BE2C (cell line): ENCODE data around the gene NOSIP.

Source experiments
- DNase-seq: peaks from one replicate; pipeline ENCODE4 v3.0.0-alpha.2; 2020
- H3K27me3 ChIP-seq: fragments of 250-450 bp; sonication (Bioruptor Pico); 2 replicates; pipeline ENCODE4 v1.5.1; 2020; ENCODE audit warnings: mild to moderate bottlenecking
- H3K36me3 ChIP-seq: fragments of 250-450 bp; sonication (Bioruptor Pico); 2 replicates; pipeline ENCODE4 v1.5.1; 2020; ENCODE audit warnings: mild to moderate bottlenecking
- H3K4me1 ChIP-seq: fragments of 250-450 bp; sonication (Bioruptor Pico); 2 replicates; pipeline ENCODE4 v1.5.1; 2020
- H3K4me3 ChIP-seq: 2 replicates; pipeline ENCODE4 v1.5.1; 2011; ENCODE audit warnings: low read depth, low read length
- H3K9me3 ChIP-seq: fragments of 250-450 bp; sonication (Bioruptor Pico); 2 replicates; pipeline ENCODE4 v1.5.1; 2020
- TF ChIP-seq, protein P1 (sequence below): IDR thresholded peaks from 2 replicates; pipeline ENCODE4 v1.5.1; 2012; ENCODE audit warnings: mild to moderate bottlenecking, low read depth, low read length

Gene NOSIP

GRCh38 chr19:49551531-49551930 lies 28.8 kb downstream of the NOSIP start:
- Histone ChIP-seq H3K4me3 (no peak overlapping the region), H3K9me3 (peaks cover 3% of the 10 kb centered on the region; the same call in 1 of the 2 replicates), H3K4me1 (no peaks in the 10 kb centered on the region), H3K27me3 (no peaks in the 10 kb centered on the region), H3K36me3 (peaks cover 8% of the 10 kb centered on the region)
- no peak for DNase-seq
- TF ChIP-seq, protein P1, sequence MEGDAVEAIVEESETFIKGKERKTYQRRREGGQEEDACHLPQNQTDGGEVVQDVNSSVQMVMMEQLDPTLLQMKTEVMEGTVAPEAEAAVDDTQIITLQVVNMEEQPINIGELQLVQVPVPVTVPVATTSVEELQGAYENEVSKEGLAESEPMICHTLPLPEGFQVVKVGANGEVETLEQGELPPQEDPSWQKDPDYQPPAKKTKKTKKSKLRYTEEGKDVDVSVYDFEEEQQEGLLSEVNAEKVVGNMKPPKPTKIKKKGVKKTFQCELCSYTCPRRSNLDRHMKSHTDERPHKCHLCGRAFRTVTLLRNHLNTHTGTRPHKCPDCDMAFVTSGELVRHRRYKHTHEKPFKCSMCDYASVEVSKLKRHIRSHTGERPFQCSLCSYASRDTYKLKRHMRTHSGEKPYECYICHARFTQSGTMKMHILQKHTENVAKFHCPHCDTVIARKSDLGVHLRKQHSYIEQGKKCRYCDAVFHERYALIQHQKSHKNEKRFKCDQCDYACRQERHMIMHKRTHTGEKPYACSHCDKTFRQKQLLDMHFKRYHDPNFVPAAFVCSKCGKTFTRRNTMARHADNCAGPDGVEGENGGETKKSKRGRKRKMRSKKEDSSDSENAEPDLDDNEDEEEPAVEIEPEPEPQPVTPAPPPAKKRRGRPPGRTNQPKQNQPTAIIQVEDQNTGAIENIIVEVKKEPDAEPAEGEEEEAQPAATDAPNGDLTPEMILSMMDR: no peak

DNA sequence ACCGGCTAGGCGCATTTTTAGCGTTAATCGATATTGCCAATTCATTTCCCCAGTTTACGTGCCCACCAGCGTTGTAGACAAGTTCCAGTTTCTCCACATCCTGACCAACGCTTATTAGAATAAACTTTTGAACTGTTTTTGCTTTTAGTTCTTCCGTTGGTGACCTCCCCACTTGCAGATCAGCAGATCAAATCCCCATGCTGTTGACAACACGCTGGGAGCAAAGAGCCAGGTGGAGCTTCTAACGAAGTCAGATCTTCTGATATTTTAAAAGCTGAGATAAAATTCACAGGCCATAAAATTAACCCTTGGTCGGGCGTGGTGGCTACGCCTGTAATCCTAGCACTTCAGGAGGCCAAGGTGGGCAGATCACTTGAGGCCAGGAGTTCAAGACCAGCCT lies 31.3 kb downstream of the NOSIP start:
- DNase-seq: no peak
- Histone ChIP-seq H3K9me3 (no peaks in the 10 kb centered on the region; the same call in 1 of the 2 replicates), H3K27me3 (no peaks in the 10 kb centered on the region), H3K36me3 (no peaks in the 10 kb centered on the region), H3K4me3 (no peak overlapping the region), H3K4me1 (no peaks in the 10 kb centered on the region)
- TF ChIP-seq, protein P1: no peak

DNA sequence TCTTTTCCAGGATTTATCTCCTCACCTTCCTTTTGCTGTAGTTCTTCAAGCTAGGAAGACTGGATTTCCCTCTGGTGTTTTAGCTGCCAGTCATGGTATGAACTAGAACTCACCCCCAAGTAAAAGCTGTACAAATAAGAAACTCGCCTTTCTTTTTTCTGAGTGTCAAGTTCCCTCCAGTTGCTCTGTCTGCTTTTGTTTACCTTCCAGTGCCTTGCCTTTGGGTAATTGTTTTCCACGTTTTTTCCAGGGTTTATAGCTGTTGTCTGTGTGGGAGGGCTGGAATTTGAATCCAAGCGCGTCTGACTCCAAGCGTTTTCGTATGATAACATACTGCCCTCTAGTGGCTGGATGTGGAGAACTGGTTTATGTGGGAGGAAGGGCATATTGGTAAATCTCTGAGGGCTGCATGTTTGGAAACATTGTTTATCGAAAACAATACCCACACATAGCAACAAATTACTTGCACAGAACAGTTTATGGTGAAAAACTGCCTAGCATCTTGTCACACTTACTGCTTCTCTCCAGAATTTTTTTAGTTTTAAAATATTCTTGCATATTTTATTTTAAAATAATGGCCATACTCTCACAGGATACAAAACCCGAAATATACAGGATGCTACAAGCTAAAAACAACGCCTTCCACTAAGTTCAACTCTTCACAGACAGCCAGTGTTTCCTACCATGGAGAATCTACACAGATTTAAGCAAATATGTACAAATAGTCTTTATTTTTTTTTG lies 33.4 kb downstream of the NOSIP start:
- TF ChIP-seq, protein P1: peak; percentile 88
- H3K9me3 ChIP-seq: no peaks in the 10 kb centered on the region; the same call in 1 of the 2 replicates
- no peaks in the 10 kb centered on the region for H3K4me1 ChIP-seq
- H3K27me3 ChIP-seq: no peaks in the 10 kb centered on the region
- H3K36me3 ChIP-seq: no peaks in the 10 kb centered on the region
- no peak overlapping the region for H3K4me3 ChIP-seq
- DNase-seq: peak; percentile 83

- Histone ChIP-seq H3K36me3 (no peaks in the 10 kb centered on the region), H3K9me3 (no peaks in the 10 kb centered on the region), H3K27me3 (no peaks in the 10 kb centered on the region), H3K4me1 (no peaks in the 10 kb centered on the region), H3K4me3 (no peak overlapping the region)
- TF ChIP-seq, protein P1: no peak
- DNase-seq: no peak
Observed at GRCh38 chr19:49544154-49544553, 36.2 kb downstream of the NOSIP start.

- TF ChIP-seq, protein P1: no peak
- Histone ChIP-seq H3K36me3 (no peaks in the 10 kb centered on the region), H3K27me3 (no peaks in the 10 kb centered on the region), H3K4me3 (no peak overlapping the region), H3K4me1 (no peaks in the 10 kb centered on the region), H3K9me3 (no peaks in the 10 kb centered on the region)
- DNase-seq: no peak
Observed at GRCh38 chr19:49543032-49543431, 37.3 kb downstream of the NOSIP start.

DNA sequence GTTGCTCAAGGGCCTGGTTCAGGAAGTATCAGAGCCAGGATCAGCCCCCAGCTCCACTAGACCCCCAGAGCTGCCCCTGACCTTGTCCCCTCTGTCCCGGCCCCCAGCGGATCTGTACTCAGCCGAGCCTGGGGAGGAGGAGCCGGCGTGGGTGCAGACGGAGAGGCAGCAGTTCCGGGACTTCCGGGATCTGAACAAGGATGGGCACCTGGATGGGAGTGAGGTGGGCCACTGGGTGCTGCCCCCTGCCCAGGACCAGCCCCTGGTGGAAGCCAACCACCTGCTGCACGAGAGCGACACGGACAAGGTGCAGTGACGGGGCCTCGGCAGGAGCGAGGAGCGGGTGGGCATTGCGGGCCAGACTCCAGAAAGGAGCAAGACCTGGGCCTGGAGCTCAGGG lies 37.9 kb downstream of the NOSIP start:
- TF ChIP-seq, protein P1: no peak
- Histone ChIP-seq H3K9me3 (no peaks in the 10 kb centered on the region), H3K36me3 (no peaks in the 10 kb centered on the region), H3K4me1 (no peaks in the 10 kb centered on the region), H3K27me3 (no peaks in the 10 kb centered on the region), H3K4me3 (no peak overlapping the region)
- no peak for DNase-seq
